ENCODE measurements around the gene DNAJB6.

DNA sequence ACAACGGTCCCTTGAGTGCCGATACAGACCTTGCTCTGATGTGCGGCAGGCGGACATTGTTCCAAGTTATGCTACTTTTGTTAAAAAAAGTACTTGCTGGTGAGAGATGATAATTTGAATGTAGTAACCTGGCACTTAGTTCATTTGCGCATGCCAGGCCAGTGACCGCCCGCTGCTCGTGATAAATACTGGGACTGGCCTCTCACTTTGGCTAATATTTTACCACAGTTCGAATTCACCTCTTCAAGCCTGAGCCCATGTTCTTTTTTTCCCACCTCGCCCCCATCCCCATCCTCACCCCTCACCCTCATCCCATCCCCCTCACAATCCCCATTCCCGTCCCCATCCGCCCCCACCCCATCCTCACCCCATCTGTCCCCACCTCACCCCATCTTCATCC lies 126.4 kb downstream of the DNAJB6 start:
- TF ChIP-seq, protein P1, sequence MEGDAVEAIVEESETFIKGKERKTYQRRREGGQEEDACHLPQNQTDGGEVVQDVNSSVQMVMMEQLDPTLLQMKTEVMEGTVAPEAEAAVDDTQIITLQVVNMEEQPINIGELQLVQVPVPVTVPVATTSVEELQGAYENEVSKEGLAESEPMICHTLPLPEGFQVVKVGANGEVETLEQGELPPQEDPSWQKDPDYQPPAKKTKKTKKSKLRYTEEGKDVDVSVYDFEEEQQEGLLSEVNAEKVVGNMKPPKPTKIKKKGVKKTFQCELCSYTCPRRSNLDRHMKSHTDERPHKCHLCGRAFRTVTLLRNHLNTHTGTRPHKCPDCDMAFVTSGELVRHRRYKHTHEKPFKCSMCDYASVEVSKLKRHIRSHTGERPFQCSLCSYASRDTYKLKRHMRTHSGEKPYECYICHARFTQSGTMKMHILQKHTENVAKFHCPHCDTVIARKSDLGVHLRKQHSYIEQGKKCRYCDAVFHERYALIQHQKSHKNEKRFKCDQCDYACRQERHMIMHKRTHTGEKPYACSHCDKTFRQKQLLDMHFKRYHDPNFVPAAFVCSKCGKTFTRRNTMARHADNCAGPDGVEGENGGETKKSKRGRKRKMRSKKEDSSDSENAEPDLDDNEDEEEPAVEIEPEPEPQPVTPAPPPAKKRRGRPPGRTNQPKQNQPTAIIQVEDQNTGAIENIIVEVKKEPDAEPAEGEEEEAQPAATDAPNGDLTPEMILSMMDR (IDR thresholded peaks at IDR 0.05) = no peak
- TF ChIP-seq POLR2A (IDR thresholded peaks at IDR 0.05) = no peak

All from uterus (tissue), 2 donors.